GM19467 (cell line): ENCODE measurements around the gene SLC35F3.
"Not testable (repeated sequence)": the region's sequence is repeated elsewhere in the genome, so short reads cannot be mapped to it uniquely, and the experiment has no call there.

ENCODE experiments used
- ATAC-seq: cut with Tn5 transposase; IDR thresholded peaks from one replicate; pipeline ENCODE4 v1.9.1; 2021; ENCODE audit warnings: mild to moderate bottlenecking, moderate library complexity; ENCODE audit not compliant: unreplicated experiment

SLC35F3 gene

GRCh38 chr1:234277161-234277868 lies 372.8 kb downstream of the SLC35F3 start:
- no peak for ATAC-seq

DNA sequence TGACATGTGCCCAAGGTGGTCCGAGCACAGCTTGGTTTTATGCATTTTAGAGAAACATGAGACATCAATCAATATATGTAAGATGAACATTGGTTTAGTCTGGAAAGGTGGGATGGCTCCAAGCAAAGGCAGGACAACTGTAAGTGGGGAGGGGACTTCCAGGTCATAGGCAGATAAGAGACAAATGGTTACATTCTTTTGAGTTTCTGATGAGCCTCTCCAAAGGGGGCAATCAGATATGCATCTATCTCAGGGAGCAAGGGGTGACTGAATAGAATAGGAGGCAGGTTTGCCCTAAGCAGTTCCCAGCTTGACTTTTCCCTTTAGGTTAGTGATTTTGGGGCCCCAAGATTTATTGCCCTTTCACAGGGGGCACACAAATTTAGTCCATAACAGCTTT lies 374.5 kb downstream of the SLC35F3 start:
- ATAC-seq: no peak

GRCh38 chr1:234280500-234280899 lies 376.0 kb downstream of the SLC35F3 start:
- no peak for ATAC-seq

DNA sequence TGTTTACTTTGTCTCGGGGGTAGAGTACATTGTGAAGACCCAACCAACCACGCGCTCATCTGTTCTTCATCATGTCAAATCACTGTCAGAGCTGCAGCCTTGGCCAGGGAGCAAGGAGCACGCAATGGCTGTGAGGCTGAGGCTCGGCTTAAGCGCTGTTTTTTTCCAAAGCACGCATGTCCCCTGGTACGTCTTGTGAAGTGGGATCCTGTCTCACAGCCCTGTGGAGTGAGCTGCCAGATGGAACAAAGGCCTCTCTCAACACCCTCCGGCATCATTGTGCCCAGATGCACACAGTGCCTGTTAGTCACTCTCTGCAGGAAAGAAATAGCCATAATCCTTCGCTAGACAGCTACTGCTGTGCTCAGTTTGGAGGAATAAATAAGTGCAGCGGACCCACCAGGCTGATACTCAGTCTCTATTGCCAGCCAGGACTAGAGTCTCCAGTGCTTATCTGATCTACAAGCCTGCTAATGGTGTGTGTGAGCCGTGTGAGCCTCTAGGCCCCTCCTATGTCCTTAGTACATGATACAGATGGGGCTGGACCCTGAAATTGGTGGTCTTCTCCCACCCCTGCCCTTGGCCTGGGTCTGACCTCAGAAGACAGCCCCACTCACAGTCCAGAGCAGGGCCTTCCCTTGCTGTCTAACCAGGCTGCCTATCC lies 377.5 kb downstream of the SLC35F3 start:
- ATAC-seq: no peak

DNA sequence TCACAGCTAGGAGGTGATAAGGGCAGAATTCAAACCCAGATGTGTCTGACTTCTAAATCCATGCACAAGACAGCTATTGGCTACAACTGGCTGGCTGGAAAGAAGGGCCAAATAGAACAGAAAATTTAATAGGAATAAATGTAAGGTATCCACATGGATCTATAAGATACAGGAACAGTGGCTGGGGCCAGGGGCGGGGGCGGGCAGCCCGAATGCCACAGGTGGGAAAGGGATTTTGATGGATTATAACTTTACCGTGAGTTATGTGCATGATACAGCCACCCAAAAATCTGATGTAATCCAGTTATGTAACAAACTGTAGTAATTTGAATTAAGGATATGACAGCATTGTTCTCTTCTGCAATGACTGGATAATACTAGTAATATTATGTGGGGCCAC lies 381.7 kb downstream of the SLC35F3 start:
- no peak for ATAC-seq

DNA sequence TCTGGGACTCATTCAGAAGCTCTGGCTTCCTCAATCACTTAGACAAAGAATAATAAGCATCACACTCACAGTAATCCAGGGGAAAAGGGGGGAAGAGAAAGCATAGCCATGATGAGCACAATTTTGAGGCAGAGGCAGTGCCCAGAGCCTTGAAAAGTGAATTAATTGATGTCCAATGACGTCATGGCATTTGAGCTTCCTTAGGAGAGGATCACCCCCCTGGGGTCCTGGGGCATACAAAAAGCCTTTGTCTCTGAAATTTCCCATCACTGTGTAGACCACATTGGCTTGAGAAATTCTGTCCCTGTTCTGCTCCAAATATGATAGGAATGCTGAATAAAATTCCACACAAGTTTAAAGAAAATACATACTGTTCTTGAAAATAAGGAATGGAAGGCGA lies 384.5 kb downstream of the SLC35F3 start:
- ATAC-seq: no peak

GRCh38 chr1:234289538-234290305 lies 385.2 kb downstream of the SLC35F3 start:
- ATAC-seq: no peak

DNA sequence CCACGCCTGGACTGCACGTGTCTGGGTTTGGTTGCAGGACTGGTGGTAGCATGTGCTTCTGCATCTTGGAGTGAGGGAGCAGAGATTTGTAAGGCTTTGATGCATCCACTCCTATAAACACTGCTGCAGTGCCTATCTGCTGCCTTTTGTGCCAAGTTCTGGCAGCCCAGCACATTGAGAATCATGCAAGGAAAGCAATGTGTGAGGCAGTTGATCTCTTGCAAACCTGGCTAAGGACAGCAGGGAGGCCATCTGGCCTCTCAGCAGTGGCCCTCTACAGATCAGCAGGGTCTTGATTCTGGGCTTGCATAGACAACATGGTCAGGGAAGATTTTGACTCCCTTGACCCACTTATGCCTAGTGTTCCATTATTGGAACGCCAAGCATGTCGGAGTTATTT lies 387.5 kb downstream of the SLC35F3 start:
- no peak for ATAC-seq

DNA sequence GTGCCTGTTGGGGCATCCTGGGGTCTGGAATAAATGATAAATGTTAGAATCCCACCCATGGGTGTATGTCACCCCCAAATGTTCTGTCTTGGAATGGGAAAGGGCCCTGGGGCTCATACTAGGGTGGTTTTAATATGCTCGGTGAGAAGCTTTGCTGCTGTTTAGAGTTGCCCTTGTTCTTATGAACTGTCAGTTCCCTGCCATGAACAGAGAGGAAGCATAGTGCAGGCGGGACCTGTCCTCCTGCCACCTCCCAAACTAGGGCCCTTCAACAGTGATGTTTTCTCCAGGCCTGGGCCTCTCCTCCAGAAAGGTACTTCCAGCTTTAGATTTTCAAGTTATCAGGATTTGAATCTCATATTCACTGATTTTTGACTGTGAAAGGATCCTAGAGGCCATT lies 388.1 kb downstream of the SLC35F3 start:
- no peak for ATAC-seq

DNA sequence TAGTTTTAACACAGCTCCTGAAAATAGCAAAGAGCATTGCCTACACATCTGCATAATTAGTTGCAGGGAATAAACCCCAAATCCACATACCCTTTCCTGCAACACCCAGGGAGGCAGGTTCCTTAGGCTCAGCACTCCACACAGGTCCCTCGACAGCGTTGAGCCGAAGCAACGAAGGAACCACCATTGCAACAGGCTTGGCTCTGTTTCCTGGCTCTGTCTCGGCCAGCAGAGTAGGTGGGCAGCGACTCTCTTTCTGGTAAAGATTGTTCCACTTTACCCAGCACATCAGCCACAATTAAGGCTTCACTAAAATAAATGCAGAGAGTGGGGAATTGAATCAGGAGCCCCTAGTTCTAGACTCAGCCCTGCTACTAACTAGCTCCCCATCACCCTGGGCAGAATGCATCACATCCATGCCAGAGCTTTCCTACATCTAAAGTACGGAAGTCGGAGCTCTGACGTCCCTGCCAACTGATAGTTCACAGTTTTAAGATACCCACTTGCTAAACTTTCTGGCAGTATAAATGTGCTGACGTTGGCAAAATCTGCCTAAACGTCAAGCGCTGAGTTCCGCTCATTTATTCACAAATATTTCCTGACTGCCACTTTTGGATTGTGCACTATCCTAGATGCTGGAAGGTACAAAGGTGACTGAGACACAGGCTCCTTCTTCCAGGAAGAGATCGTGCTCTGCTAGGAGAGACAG lies 389.8 kb downstream of the SLC35F3 start:
- no peak for ATAC-seq

DNA sequence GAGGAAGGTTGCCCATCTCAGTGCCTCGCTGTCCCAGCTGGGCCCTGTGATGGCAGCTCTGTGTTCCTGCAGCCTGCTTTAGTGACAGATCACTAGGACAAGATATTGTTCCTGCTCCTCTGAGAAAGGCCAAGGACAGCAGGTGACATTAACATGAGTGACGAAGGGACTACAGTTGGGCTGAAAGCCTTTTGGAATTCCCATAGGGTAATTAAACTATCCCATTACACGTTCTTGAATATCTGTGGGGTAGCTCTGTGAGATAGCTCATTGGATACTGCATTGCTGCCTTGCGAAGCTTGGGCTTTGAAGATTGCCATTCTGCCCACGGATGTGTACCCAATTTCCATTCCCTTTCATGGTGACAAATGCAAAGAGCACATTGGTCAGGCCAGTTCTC lies 390.6 kb downstream of the SLC35F3 start:
- ATAC-seq: no peak

GRCh38 chr1:234295626-234296025 lies 391.1 kb downstream of the SLC35F3 start:
- ATAC-seq: no peak

- no peak for ATAC-seq
Measured at GRCh38 chr1:234296496-234296895, 392.0 kb downstream of the SLC35F3 start.

GRCh38 chr1:234297668-234298067 lies 393.2 kb downstream of the SLC35F3 start:
- ATAC-seq: no peak

GRCh38 chr1:234300096-234300495 lies 395.6 kb downstream of the SLC35F3 start:
- no peak for ATAC-seq

DNA sequence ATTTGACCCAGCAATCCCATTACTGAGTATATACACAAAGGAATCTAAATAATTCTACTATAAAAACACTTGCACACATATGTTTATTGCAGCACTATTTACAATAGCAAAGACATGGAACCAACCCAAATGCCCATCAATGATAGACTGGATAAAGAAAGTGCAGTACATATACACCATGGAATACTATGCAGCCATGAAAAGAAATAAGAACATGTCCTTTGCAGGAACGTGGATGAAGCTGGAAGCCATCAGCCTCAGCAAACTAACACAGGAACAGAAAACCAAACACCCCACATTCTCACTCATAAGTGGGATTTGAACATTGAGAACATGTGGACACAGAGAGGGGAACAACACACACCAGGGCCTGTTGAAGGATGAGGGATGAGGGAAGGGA lies 397.2 kb downstream of the SLC35F3 start:
- ATAC-seq: not testable (repeated sequence)

DNA sequence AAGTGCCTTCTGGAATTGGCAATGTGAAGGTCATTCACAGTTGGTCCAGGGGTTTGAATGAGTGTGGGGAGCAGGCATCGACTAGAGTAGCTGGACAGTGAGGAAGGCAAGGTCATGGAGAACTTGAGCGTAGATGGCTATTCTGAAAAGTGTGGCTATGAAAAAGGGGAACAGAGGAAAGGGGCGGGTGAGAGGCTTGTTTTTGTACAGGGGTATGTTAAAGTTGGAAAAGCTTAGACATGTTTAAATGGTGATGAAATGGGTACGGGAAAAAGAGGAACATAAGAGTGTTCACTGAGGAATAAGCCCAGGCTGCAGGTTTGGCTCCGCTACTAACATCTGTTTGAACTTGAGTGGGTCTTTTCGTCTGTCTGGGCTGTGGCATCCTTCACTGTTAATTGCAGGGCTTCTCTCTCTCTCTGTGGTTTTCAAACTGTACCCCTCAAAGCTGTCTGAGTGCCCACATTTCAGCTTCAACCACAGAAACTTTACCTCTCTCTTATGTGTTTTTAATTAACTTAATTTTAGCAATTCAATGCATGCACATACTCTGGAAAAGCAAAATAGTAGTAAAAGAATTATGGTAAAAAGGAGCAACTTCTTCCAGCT lies 398.0 kb downstream of the SLC35F3 start:
- ATAC-seq: no peak

DNA sequence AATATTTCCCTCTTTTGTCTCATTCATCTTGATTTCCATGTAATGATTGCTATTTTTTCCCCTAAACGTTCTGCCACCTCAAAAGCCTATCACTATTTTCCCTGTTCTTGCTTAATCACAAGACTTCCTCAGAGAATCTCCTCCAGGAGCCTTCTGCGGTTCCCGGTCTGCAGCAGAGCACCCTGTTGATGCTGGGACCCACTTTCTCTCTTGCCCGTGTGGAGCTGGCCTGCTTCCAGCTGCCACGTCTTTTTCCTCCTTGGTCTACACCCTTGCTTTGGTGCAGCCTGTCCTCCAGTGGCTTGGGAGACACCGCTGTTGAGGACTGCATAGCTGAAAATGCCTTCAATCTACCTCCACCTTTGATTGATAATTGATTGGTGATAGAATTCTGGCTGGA lies 398.8 kb downstream of the SLC35F3 start:
- no peak for ATAC-seq

GRCh38 chr1:234307726-234308125 lies 403.2 kb downstream of the SLC35F3 start:
- no peak for ATAC-seq

DNA sequence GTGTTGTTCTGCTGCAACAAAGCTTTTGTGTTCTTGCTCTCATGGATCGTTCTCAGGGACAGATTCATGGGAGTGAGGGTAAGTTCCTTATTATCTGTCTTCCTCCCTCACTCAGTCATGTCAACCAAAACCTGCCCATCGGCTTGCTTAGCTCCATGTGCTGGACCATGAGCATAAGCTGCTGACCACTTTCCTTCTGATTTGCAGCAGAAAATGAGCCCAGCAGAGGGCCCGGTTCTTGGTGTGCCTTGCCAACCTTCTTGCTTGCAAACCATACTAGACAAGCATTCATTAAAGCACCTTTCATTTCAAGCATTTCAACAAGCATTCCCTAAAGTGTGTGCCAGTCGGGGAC lies 404.7 kb downstream of the SLC35F3 start:
- no peak for ATAC-seq
